Gastrocnemius medialis (tissue), 4 donors: Measurements from ENCODE around the gene WNT7B. TPM values are rescaled to one million over a fixed set of nuclear protein-coding genes. Genes with fewer than 3 reads are reported as not detected.

Experiments used
- ATAC-seq, 2 donors: fragments of 150-250 bp; one replicate each; pipeline ENCODE4 v1.9.1; 2016
- DNase-seq, 2 donors: peaks; one replicate each; pipeline ENCODE4 v3.0.0-alpha.2; 2019
- H3K27ac ChIP-seq, 4 donors: fragments of 200-600 bp; sonication (generic); 1 replicate in 1 of 4; 2 replicates in 3 of 4; pipeline ENCODE4 v1.5.1; 2016 to 2018; ENCODE audit warnings: mild to moderate bottlenecking in 2 of 4, moderate library complexity in 1 of 4
- H3K27me3 ChIP-seq, 3 donors: fragments of 200-600 bp; sonication (generic) in 2 of 3; 1 replicate in 1 of 3; 2 replicates in 2 of 3; pipeline versions ENCODE4 v1.5.1 to v1.6.0; 2016 to 2019; ENCODE audit warnings: mild to moderate bottlenecking in 1 of 3, moderate library complexity in 1 of 3
- H3K36me3 ChIP-seq, 2 donors: fragments of 200-600 bp; sonication (generic) in 1 of 2; one replicate each; pipeline ENCODE4 v1.5.1; 2017 to 2018
- H3K4me1 ChIP-seq, 2 donors: fragments of 200-600 bp; sonication (generic) in 1 of 2; one replicate each; pipeline ENCODE4 v1.5.1; 2016 to 2017; ENCODE audit warnings: mild to moderate bottlenecking in 2 of 2
- H3K4me3 ChIP-seq, 4 donors: fragments of 200-600 bp; sonication (generic) in 3 of 4; 1 replicate in 1 of 4; 2 replicates in 3 of 4; pipeline ENCODE4 v1.5.1; 2016 to 2019; ENCODE audit warnings: mild to moderate bottlenecking in 2 of 4
- H3K9me3 ChIP-seq, 3 donors: fragments of 200-600 bp; sonication (generic) in 2 of 3; 1 replicate in 1 of 3; 2 replicates in 2 of 3; pipeline ENCODE4 v1.5.1; 2016 to 2019
- POLR2A ChIP-seq, 2 donors: fragments of 450-650 bp; IDR thresholded peaks; one replicate each; pipeline ENCODE4 v1.6.1; 2017; ENCODE audit warnings: antibody characterized with exemption in 2 of 2, mild to moderate bottlenecking in 2 of 2, moderate library complexity in 2 of 2
- in situ Hi-C, 4 donors: fragments of 200-750 bp; cut with MboI; loops; one replicate each; pipeline versions ENCODE4 v1.15.0 to v1.8.0; 2017; ENCODE audit warnings: low sequenced_read_pairs in 4 of 4
- intact Hi-C: fragments of 100-400 bp; cut with DNase I; formaldehyde crosslinking; loops from one replicate; pipeline ENCODE4 v1.15.1; 2023; ENCODE audit warnings: low total_unique reads
- total RNA-seq, 4 donors: library from RNA; depleted of rRNA; stranded (reverse); fragments of >200 nt; gene quantifications; one replicate each; pipeline versions ENCODE4 v1.1.0 to v1.2.3, GENCODE V29; 2016
- TF ChIP-seq, protein P1 (sequence below), 5 experiments: fragments of 450-650 bp in 3 of 5; fragments of 200-600 bp in 2 of 5; sonication (generic) in 2 of 5; IDR thresholded peaks in 4 of 5; conservative IDR thresholded peaks in 1 of 5; 1 replicate in 4 of 5; 2 replicates in 1 of 5; pipeline ENCODE4 v1.5.1; 2016 to 2019; ENCODE audit warnings: antibody characterized with exemption in 5 of 5, mild to moderate bottlenecking in 3 of 5, moderate library complexity in 3 of 5

WNT7B gene
- total RNA-seq, 4 donors from 2014 or later, result not detected

DNA sequence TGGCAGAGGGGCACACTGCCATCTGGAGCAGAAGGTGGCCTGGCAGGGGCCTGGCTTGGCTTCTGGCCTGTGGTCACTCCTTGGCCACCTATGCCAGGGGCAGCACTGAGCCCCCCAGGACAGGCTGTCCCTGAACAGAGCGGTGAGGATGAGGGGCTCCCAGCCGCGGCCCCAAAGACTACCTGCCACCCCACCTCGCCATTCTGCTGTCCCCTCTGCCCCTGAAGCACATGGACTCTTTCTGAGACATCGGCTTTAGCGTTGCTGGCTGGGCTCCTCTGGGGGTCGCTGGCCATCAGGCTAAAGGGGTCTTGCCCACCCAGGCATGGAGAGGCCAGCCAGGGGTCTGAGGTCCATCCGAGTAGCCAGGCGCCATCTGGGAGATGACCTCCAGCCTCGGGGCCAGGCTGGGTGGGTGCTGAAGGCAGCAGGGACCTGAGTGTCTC, 87.8 kb downstream of the WNT7B start:
- ATAC-seq (no peak), DNase-seq (no peak)
- Histone ChIP-seq H3K4me3 (no peak overlapping the region), H3K36me3 (no peaks in the 10 kb centered on the region), H3K9me3 (no peaks in the 10 kb centered on the region), H3K27me3 (peaks cover 28 to 58% (median 28%) of the 10 kb centered on the region in 3 donors), H3K27ac (no peak overlapping the region), H3K4me1 (no peaks in the 10 kb centered on the region)
- TF ChIP-seq, protein P1, sequence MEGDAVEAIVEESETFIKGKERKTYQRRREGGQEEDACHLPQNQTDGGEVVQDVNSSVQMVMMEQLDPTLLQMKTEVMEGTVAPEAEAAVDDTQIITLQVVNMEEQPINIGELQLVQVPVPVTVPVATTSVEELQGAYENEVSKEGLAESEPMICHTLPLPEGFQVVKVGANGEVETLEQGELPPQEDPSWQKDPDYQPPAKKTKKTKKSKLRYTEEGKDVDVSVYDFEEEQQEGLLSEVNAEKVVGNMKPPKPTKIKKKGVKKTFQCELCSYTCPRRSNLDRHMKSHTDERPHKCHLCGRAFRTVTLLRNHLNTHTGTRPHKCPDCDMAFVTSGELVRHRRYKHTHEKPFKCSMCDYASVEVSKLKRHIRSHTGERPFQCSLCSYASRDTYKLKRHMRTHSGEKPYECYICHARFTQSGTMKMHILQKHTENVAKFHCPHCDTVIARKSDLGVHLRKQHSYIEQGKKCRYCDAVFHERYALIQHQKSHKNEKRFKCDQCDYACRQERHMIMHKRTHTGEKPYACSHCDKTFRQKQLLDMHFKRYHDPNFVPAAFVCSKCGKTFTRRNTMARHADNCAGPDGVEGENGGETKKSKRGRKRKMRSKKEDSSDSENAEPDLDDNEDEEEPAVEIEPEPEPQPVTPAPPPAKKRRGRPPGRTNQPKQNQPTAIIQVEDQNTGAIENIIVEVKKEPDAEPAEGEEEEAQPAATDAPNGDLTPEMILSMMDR (IDR thresholded peaks at IDR 0.05 in 4 of 5, conservative IDR thresholded peaks at IDR 0.05 in 1 of 5), result no peak
- TF ChIP-seq POLR2A (IDR thresholded peaks at IDR 0.05), result no peak
- intact Hi-C loops (no loop called here), in situ Hi-C loops (no loop called here)

DNA sequence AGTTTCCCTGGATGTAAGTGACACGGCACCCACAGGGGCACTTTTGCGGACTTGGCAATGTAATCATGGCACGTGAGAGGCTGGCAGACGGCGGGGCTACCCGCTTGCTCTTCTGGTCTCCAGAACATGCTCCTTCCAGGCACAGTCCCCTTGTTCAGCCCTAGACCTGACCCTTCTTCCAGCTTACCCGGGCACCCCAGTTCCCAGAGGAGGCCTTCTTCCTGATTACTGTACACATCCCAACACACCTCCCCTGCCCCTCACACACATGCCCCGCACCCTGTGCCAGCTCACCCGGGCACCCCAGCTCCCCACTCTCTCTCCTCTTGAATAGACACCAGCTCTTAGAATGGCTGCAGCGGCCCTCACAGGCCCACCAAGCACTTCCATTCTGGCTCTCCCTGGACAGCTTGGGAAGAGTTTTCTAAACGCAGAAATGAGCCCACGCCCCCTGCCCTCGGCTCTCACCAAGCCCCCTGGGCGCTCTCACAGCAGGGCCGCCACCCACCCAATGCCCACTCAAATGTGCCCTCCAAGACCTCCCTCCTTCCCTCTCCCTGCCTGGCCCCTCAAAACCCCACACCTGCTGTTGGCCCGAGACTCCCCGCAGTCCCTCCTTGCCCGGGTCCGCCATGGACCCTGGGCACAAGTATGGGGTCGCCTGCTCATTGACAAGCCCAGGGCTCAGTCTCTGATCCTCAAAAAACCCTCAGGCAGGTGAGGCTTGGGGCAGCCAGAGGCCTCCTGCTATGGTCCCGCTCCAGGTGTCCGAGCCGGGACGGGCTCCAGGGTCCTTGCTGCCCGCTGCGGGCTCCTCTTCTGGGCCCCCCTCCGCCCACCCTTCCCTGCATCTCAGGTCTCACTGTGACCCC, 88.5 kb downstream of the WNT7B start:
- intact Hi-C loops, result no loop called here

DNA sequence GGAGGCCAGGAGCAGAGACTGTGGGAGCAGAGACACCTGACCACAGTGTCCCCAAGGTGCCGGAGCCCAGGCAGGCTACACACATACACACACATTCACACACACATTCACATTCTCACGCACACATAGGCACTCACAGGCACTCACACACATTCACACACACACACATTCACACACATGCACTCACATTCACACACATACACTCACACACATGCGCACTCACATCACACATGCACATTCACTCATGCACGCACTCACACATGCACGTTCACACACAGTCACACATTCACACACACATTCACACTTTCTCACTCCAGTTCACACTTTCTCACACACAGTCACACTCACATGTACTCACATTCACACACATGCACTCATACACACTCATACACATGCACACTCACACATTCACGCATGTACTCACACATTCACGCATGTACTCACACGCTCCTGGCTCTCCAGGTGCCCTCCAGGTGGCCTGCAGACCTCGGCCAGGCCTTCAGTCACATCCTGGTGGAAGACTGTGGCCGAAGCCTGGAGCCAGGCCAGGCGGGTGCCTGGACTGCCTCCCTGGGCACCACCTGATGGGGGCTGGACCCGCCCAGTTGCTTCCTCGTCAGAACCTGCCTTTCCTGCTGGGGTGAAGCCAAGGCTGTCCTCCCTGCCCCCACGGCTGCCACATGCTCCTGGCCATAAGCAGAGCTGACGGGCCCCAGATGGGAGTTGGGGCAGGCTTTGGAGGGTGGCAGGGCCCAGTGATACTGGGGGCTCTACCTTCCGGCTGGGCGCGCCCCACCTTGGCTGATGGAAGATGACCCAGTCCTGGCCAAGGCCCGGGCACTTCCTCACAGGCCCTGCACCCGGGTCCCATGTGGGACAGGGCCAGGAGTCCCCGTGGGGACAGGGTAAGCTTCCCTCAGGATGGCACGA, 89.5 kb downstream of the WNT7B start:
- ATAC-seq (no peak), DNase-seq (peak in 1 of 2 donors; percentile 7)
- intact Hi-C loops, result no loop called here
- no peaks in the 10 kb centered on the region for H3K9me3 ChIP-seq
- TF ChIP-seq, protein P1 (IDR thresholded peaks at IDR 0.05 in 4 of 5, conservative IDR thresholded peaks at IDR 0.05 in 1 of 5), result no peak
- no peak for TF ChIP-seq POLR2A (IDR thresholded peaks at IDR 0.05)
- no peak overlapping the region for H3K4me3 ChIP-seq
- in situ Hi-C loops, result no loop called here
- no peaks in the 10 kb centered on the region for H3K4me1 ChIP-seq
- peaks cover 41 to 71% (median 44%) of the 10 kb centered on the region in 3 donors for H3K27me3 ChIP-seq
- no peaks in the 10 kb centered on the region for H3K36me3 ChIP-seq
- H3K27ac ChIP-seq, result no peak overlapping the region

More for the DNA sequence above, 88.5 kb downstream of the WNT7B start:
- DNase-seq (no peak), ATAC-seq (no peak)
- Histone ChIP-seq H3K9me3 (no peaks in the 10 kb centered on the region), H3K4me3 (no peak overlapping the region), H3K36me3 (no peaks in the 10 kb centered on the region), H3K27ac (no peak overlapping the region), H3K27me3 (peaks cover 32 to 64% (median 34%) of the 10 kb centered on the region in 3 donors), H3K4me1 (no peaks in the 10 kb centered on the region)
- TF ChIP-seq, protein P1 (IDR thresholded peaks at IDR 0.05 in 4 of 5, conservative IDR thresholded peaks at IDR 0.05 in 1 of 5), result no peak
- TF ChIP-seq POLR2A (IDR thresholded peaks at IDR 0.05), result no peak
- in situ Hi-C loops, result no loop called here

DNA sequence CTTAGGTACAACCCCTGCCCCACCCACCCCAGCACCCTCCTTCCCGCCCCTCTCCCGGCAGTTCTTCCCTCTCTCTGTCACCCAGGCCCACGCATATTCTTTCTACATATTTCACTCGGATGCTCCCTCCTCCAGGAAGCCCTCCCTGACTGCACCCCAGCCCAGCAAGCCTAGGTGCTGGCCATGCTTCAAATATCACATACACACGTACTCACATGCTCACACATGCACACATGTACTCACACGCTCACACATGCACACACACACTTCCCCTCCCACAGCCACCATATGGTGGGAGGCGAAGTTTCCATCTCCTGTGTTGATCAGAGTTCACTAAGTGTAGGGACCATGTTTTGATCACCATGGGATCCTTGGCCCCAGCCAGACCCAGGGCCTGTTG, 90.4 kb downstream of the WNT7B start:
- ATAC-seq (no peak), DNase-seq (no peak)
- Histone ChIP-seq H3K27ac (no peak overlapping the region), H3K36me3 (no peaks in the 10 kb centered on the region), H3K4me1 (no peaks in the 10 kb centered on the region), H3K27me3 (peaks cover 41 to 70% (median 44%) of the 10 kb centered on the region in 3 donors), H3K9me3 (no peaks in the 10 kb centered on the region), H3K4me3 (no peak overlapping the region)
- TF ChIP-seq POLR2A (IDR thresholded peaks at IDR 0.05), result no peak
- TF ChIP-seq, protein P1 (IDR thresholded peaks at IDR 0.05 in 4 of 5, conservative IDR thresholded peaks at IDR 0.05 in 1 of 5), result no peak
- in situ Hi-C loops, result no loop called here
- intact Hi-C loops, result no loop called here
